ENCODE results near the gene UFD1.

UFD1 gene

GRCh38 chr22:19506212-19506611 lies 27.2 kb upstream of the UFD1 start:
- no peak for TF ChIP-seq TAF1 (IDR thresholded peaks at IDR 0.05; ENCODE audit: borderline replicate concordance, insufficient read depth, low read length)
- TF ChIP-seq FOXP2 (optimal IDR thresholded peaks at IDR 0.05; ENCODE audit: borderline replicate concordance, extremely low read depth, extremely low read length, insufficient read depth): no peak
- TF ChIP-seq POLR2AphosphoS5 (IDR thresholded peaks at IDR 0.05; ENCODE audit: low read depth, low read length): no peak
- no peak for TF ChIP-seq SIN3A (IDR thresholded peaks at IDR 0.05; ENCODE audit: borderline replicate concordance, insufficient read depth, low read length)
- no peak for TF ChIP-seq REST (IDR thresholded peaks at IDR 0.05; ENCODE audit: insufficient read depth in 1 of 2, low read depth in 2 of 2, low read length in 2 of 2)

- TF ChIP-seq REST (IDR thresholded peaks at IDR 0.05; ENCODE audit: insufficient read depth in 1 of 2, low read depth in 2 of 2, low read length in 2 of 2) (no peak), TAF1 (IDR thresholded peaks at IDR 0.05; ENCODE audit: borderline replicate concordance, insufficient read depth, low read length) (no peak), SIN3A (IDR thresholded peaks at IDR 0.05; ENCODE audit: borderline replicate concordance, insufficient read depth, low read length) (no peak)
Observed at GRCh38 chr22:19505735-19506126, 26.7 kb upstream of the UFD1 start.

GRCh38 chr22:19504900-19505734 lies 26.1 kb upstream of the UFD1 start:
- TF ChIP-seq REST (IDR thresholded peaks at IDR 0.05; ENCODE audit: insufficient read depth in 1 of 2, low read depth in 2 of 2, low read length in 2 of 2) (no peak), FOXP2 (optimal IDR thresholded peaks at IDR 0.05; ENCODE audit: borderline replicate concordance, extremely low read depth, extremely low read length, insufficient read depth) (no peak), TAF1 (IDR thresholded peaks at IDR 0.05; ENCODE audit: borderline replicate concordance, insufficient read depth, low read length) (no peak), POLR2AphosphoS5 (IDR thresholded peaks at IDR 0.05; ENCODE audit: low read depth, low read length) (no peak), SIN3A (IDR thresholded peaks at IDR 0.05; ENCODE audit: borderline replicate concordance, insufficient read depth, low read length) (no peak)

GRCh38 chr22:19503869-19504268 lies 24.9 kb upstream of the UFD1 start:
- TF ChIP-seq POLR2AphosphoS5 (IDR thresholded peaks at IDR 0.05; ENCODE audit: low read depth, low read length): no peak
- TF ChIP-seq SIN3A (IDR thresholded peaks at IDR 0.05; ENCODE audit: borderline replicate concordance, insufficient read depth, low read length): no peak
- no peak for TF ChIP-seq TAF1 (IDR thresholded peaks at IDR 0.05; ENCODE audit: borderline replicate concordance, insufficient read depth, low read length)
- TF ChIP-seq FOXP2 (optimal IDR thresholded peaks at IDR 0.05; ENCODE audit: borderline replicate concordance, extremely low read depth, extremely low read length, insufficient read depth): no peak
- TF ChIP-seq REST (IDR thresholded peaks at IDR 0.05; ENCODE audit: insufficient read depth in 1 of 2, low read depth in 2 of 2, low read length in 2 of 2): no peak
